ENCODE results near the gene PRSS48.

DNA sequence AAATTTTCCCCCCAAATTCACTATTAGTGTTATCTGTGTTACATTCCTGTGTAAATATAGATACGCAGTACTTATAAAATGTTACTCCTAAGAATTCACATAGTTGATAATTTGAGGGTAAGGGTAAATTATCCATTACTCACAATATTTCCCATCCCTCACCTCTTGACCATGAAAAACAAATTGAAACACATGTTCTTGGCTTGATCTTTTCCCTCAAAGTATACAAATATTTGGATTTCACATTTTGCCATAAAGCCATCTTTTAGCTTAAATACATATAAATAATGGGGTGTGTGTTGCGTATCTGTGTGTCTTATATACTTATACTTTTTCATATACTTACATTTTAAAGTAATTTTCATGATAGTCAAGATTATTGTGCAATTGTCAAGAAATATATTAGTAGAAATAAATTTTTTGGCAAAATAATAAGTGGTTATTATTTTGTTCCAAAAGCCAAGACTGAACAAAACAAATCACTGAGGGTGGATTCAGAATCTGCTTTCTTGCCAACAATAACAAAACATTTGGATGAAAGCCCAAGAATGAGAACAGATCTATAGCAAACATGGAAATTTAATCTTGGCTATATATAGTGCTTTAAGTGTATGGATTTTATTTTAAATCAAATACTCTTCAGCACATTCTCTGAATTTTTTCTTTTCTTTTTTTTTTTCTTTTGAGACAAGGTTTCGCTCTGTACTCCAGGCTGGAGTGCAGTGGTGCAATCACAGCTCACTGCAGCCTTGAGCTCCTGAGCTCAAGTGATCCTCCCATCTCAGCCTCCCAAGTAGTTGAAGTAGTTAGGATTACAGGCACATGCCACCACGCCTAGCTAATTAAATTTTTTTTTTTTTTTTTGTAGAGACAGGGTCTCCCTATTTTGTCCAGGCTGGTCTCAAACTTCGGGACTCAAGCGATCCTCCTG, 48.5 kb upstream of the PRSS48 start:
- TF ChIP-seq, protein P1, sequence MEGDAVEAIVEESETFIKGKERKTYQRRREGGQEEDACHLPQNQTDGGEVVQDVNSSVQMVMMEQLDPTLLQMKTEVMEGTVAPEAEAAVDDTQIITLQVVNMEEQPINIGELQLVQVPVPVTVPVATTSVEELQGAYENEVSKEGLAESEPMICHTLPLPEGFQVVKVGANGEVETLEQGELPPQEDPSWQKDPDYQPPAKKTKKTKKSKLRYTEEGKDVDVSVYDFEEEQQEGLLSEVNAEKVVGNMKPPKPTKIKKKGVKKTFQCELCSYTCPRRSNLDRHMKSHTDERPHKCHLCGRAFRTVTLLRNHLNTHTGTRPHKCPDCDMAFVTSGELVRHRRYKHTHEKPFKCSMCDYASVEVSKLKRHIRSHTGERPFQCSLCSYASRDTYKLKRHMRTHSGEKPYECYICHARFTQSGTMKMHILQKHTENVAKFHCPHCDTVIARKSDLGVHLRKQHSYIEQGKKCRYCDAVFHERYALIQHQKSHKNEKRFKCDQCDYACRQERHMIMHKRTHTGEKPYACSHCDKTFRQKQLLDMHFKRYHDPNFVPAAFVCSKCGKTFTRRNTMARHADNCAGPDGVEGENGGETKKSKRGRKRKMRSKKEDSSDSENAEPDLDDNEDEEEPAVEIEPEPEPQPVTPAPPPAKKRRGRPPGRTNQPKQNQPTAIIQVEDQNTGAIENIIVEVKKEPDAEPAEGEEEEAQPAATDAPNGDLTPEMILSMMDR (IDR thresholded peaks at IDR 0.05; ENCODE audit: insufficient read depth, low read depth, low read length): no peak
- no peak for TF ChIP-seq EZH2 (IDR thresholded peaks at IDR 0.05; ENCODE audit: insufficient read depth, low read length)
